Right renal pelvis (tissue), 4 donors: ENCODE results near the gene SORT1. TPM values are rescaled to one million over a fixed set of nuclear protein-coding genes. Genes with fewer than 3 reads are reported as not detected.
"Not testable (repeated sequence)": the region's sequence is repeated elsewhere in the genome, so short reads cannot be mapped to it uniquely, and the experiment has no call there.

ENCODE experiments used
- DNase-seq, 4 donors: peaks; one replicate each; pipeline ENCODE4 v3.0.0-alpha.2; 2013; ENCODE audit warnings: low read depth in 4 of 4, low spot score in 3 of 4, missing footprints in 1 of 4
- polyA plus RNA-seq, 4 donors: library from polyadenylated mRNA; unstranded; fragments of 120-200 nt; gene quantifications; one replicate each; pipeline ENCODE4 v1.2.1, GENCODE V29; 2013; ENCODE audit not compliant: insufficient read length in 4 of 4

Gene SORT1
- polyA plus RNA-seq, 4 donors = 54.6 to 66.3 (median 62.6) TPM

DNA sequence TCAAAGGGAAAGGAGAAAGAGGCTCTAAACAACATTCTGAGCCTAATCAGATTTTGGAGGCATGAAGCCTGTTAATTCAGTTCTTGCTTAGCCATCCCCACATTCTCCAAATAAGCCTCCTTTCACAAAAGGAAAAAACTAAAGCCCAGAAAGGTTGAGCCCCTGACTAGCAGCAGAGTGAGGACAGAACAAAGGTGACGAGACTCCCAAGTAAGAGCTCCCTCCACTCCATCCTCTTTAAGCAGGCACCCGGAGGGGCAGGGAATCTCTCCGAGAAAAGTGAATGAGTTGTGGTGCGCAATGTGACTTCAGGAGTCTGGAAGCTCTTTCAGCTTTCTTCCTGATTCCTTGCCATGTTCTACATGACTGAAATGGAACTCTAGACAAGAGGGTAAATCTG is 47.5 kb downstream of the SORT1 start:
- DNase-seq = no peak

DNA sequence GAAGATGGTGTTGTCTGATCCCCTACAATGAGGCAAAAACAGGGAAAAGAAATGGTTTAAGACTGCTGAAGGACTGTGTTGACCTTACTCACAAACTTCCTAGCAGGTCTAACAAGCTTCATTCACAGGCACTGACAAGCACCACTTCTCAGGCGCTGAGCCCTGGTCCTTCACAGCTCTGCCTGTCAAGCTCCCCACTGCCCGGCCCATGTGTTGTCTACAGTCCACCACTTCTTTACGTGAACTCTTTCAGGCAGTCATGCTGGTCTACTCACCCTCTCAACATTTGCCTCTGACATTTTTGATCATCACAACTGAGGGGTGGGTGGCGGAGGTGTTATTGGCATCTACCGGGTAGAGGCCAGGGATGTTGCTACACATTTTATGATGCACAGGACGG is 50.2 kb downstream of the SORT1 start:
- no peak for DNase-seq

DNA sequence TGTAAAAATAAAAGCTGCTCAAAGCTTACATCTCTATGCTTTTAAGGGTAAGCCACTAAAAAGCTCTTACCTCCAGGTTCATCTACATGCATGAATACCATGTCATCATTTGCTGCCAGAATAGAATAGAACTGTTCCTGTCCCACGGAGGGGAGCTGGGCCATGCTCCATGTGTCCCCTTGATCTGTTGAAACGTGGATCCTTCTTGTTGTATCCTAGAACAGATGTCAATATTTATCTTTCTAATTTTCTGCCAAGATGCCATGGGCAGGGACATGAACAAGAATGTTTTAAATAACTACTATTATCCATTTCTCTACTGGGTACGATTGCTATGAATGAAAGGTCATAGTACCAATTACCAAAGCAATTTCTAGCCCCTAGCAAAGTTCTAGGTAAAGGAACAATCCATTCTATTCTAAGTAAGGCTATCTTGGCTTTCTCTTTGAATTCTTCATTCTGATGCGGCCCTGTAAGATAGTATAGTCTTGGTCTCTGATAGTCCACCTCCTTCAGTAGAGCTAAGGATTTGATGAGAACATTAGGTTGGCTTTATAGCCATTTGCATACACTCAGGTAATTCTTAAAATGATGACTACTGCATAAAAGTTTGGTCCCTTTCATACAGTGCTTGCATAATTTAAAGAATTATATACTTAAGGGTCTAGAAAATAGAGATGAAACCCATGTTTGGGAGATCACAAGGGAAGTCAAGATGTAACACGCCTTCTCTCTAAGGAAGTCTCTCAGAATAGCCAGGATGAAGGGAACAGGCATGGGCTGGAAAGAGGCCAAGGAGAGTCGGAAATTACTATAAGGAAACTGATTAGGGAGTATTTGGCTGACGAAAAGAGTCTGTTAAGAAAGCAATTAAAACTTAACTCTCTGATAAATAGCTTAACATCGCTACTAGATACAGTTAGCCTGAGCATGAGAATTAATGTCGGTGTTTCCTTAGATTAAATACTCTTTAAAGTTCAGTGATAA is 55.5 kb downstream of the SORT1 start:
- DNase-seq = no peak

DNA sequence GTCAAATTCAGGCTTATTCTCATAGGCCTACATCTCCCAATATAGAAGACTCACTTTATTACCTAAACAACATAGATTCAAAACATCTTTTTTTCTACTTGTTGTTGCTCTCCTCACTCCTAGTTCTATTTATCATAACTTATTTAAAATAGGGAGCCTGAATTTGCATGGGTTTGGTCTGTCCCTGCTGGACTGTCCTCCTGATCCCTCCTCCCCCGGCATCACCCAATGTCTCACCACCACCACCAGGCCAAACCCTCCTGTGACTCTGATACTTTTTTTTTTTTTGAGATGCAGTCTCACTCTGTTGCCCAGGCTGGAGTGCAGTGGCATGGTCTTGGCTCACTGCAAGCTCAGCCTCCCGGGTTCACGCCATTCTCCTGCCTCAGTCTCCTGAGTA is 59.1 kb downstream of the SORT1 start:
- no peak for DNase-seq

DNA sequence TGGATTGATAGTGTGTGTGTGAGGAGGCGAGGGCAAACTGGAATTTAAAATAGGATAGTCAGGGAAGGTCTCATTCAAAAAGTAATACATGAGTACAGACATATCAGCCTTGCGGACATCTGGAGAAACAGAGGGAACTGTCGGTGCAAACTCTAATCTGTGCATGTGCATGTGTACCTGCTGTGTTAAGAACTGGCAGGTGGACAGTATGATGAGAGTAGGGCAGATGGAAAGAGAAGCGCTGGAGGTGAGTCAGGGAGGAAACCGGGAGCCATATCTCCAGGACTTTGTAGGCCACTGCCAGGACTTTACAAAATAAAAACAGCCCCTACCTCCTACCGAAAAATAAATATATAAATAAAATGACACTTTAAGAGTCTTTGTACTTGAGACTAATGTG is 59.6 kb downstream of the SORT1 start:
- DNase-seq = no peak

DNA sequence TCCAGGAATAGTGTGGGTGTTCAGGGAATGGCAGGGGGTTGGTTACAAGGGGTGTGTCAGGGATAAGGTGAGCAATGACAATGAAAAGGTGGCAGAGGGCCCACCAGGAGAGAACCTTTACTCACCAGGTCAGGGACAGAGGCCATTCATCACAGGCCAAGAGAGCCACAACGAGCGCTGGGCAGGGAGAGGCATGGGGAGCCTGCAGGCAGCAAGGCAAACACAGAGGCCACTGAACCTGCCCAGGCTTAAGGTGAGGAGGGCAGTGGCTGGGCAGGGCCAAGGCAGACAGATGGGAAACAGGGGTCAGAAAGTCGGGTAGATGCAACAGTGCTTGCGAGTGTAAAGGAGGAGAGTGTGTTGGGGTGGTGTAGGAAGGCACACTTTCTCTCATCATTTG is 62.6 kb downstream of the SORT1 start:
- DNase-seq = no peak

DNA sequence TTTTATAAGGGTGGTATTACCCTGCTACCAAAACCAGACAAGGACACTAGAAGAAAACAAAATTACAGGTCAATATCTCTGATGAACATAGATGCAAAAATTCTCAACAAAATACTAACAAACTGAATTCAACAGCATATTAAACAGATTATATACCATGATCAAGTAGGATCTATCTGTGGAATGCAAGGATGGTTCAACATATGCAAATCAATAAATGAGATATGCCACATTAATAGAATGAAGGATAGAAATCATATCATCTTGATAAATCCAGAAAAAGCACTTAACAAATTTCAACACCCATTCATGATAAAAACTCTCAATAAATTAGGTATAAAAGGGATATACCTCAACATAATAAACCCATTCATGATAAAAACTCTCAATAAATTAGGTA is 66.6 kb downstream of the SORT1 start:
- DNase-seq = no peak

DNA sequence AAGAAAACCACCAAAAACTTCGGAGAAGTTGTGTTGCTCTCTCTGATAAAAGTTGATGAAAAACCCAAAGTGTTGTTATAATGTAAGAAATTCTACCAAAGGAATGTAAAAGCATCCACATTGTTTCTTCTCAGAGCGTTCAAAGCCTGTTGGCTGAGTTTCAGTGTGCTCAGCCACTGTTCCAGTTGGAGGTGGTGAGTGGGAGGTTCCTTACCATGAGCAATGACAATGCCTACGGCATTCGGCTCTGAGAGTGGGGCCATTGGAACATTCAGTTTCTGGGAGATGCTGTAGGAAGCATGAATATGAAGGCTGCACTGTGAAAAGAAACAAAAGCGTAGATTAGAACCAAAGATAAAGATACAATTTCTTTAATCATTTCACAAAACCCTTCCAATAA is 70.4 kb downstream of the SORT1 start:
- no peak for DNase-seq

DNA sequence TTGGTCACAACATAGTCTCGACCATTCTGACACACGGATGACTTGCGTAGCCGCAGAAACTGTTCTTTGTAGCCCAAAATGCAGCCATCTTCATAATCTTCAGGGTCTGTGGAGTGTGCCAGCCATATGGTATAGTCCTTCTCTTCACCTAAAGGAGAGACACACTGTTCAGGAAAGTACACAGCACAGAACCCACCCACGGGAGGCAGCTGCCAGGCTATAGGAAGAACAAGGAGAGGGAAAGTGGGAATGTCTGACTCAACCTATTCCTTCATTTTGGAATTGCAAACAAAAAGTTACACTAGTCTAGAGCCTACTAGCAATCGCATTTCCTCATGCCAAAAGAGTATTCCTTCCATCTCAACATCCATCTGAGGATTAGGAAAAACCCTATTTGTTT is 74.7 kb downstream of the SORT1 start:
- no peak for DNase-seq

DNA sequence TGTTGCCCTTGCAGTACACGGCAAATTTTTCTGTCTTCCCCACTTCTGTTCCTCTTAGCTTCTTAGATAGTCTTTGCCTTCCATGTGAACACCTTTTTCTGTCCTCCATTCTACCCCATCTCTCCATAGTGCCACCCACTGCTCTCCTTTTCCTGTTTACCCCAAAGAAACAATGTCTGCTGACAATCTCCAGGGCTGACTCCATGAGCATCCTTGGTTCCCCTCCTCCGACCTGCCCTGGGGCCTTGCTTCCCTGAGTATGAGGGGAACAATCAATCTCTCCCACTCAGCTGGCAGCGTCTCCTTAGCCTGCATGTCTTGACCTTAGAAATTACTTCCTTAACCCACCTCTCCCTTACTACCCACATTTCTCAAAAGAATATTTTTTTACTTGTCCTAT is 78.6 kb downstream of the SORT1 start:
- no peak for DNase-seq

DNA sequence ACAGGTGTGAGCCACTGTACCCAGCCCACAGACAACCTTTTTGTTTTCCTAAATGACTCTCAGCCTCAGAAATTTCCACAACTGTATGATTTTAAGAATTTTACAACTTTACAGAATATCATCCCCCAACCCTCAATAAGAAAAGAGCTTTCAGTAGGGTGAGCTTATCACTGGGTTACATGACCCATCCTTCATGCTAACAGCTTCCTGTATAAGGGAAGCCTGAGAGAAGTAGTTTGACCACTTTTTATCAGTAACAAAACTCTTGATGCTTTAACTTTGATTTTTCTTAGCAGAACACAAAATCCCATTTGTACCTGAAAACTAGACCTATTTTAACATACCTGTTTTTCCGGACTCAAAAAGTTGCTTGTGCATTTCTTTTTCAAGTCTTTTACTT is 81.2 kb downstream of the SORT1 start:
- DNase-seq = no peak

DNA sequence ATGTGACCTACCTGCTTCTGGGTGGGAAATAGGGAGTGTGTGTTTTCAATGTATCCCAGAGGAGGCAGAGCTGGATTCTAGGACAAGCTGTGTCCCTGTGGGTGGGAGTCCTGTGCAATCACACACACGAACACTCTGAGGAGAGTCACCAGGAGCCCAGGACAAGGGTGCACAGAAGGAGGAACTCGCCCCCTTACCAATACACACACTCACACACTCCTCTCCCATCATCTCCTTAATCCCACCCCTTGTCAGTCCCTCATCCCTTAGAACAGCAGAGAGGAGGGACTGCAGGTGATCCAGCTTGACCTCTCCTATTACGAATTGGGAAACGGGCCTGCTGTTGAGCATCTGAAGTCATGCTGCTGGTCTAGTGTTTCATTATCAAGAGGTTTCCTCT is 82.4 kb downstream of the SORT1 start:
- no peak for DNase-seq

DNA sequence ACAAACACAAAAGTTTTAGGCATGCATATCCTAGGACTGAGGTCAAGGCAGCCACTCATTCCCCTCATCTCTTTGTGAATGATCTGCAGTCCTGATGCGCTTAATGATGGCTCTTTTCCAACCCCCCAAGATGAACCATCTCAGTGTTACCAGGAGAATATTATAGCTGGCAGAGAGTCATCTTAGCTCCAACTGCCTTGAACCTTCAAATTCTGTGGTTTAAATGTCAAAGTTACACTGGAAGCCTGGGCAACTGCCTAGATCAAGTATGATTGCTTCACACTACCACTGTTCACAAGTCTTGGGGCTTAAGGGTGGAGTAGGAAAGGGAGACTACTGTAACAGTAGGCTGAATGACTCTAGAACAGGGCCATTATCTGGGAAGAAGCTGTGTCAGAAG is 82.9 kb downstream of the SORT1 start:
- no peak for DNase-seq

DNA sequence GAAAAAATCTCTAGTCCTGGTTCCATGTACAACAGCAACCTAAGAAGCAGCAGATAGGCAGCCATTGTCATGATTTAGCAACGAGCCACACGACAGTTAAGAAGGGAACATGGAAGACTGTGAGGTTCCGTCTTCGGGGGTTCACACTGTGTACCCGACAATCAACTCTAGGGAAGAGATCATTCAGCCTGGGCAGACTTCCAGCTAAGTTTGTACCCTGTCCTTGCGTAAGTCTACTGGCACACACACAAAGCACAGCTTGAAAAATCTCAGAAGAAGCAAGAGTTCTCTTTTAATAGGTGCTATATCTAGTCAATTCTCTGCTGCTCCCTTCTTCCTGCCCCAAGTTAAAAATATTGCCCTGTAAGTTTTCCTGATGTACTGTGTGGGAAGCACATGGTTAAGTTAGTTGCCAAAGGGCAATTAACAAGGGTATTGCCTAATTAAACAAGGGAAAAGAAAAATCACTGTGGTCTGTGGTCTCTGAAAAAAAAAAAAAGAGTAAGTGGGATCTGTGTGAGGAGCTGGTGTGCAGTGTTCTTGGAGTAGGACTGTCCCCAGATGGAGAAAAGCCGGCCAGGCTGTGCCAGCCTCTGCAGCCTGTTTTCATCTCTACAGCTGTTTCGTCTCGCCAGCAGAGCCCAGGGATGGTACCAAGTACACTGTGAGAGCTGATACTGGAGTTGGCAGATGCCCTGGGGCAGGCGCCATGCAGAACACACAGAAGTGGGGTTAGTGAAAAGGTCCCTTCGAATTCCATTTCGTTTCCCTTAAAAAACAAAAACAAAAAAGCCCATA is 84.5 kb downstream of the SORT1 start:
- no peak for DNase-seq

DNA sequence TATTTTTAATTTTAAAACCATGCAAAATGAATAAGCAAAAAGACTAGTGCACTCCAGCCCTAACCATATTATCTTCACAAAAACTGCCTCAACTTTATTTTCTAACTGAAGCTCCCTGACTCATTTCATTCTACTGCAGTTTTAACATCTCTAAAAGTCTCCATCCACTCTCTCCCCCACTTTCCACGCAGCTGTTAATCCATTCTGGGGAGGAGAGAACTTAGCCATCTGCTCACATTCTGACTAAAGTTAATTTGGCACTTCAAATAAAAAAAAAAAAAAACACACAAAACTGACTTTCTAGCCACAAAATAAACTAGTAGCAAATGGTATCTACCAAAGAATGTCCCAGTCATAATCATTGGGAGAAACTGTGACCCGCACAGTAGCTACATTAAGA is 85.5 kb downstream of the SORT1 start:
- no peak for DNase-seq

DNA sequence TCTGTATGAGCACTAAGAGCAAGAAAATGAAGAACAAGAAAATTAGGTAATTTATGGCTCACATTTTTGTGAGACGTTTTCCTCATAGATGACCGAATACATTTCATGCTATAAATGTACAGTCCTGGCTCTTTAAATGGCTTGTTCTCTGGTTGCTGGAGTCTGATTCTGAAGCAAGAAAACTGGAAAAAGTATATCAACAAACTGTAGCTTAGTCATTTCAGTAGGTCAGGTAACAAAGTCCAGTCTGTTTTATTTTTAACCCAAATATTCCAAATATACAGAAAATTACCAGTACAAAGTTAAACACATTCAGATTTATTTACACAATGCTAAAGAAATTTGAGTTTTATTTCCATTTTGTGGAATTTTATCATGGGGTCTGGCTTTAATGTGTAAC is 88.4 kb downstream of the SORT1 start:
- DNase-seq = no peak

DNA sequence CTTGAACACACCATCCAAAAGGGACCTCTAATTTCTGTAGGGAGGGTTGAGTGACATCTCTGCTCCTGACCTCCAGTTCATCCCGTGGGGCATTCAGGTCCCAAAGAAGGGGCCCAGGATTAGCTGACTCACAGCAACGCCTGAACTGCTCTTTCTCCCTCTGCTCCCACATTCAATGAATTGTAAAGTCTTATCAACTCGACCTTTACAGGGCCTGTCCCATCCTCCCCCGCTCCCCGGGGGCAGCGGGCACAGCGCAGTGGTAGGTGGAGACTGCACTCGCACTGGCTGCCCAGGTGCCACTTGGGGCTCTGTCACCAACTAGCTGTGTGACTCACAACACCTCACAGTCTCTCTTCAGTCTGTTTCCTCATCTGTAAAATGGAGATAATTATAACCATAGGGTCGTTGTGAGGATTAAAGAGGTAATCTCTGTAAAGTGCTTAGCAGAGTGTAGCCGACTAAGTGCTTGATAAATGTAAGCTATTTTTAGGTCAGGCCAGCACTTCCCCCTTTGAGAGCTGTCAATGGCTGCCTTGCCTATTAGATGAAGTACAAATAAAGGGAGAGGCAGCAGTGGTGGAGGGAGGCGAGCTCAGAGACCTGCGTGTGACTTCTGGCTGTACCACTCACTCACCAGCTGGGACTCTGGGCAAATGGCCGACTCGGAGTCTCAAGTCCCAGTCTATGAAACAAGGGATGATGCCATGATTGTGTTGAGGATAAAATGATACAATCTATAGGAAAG is 90.3 kb downstream of the SORT1 start:
- DNase-seq = no peak

DNA sequence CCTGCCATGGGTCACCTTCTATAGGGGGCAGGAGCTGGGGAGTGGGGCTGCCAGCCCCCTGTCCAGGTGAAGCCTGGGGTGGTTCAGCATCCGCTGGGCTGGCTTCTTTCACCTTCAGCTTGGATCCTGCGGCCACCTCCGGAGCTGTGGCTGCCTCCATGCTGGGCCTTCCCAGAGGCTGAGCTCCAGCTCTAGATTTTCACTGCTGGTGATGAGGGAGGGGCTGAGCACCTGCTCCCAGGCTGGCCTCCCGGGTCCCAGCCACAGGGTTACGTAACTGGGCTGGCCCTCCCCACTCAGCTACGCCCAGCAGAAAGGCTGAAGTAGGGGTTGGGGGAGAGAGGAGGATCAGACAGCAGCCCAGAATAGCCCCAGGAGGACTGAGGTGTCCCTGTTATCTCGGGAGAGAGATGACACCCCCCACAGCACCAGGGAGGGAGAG is 90.9 kb downstream of the SORT1 start, which contains the start of gene MYBPHL:
Gene MYBPHL, minus strand, starts transcription at position 180 of the 442 bp plus-strand sequence. Its CDS starts 20 bp downstream, at position 160.
- DNase-seq = no peak

DNA sequence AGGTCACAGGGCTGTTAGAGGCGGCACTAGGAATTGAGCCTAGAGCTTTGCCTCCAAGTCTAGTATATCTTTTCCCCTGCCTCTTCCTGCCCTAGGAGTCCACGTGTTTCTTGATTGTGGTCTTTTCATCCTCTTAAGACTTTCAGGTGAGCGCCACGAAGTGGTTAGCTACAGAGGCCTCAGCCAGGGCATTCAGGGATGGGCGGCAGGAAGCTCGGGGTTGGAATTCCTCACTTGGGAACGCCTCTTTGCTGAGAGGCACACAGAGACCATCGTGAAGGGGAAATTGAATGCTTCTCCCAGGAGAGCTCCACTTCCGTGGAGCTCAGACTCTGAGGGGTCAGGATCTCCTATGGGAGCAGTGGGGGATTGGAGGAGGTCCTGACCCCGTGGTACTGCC is 91.7 kb downstream of the SORT1 start:
- DNase-seq = not testable (repeated sequence)

DNA sequence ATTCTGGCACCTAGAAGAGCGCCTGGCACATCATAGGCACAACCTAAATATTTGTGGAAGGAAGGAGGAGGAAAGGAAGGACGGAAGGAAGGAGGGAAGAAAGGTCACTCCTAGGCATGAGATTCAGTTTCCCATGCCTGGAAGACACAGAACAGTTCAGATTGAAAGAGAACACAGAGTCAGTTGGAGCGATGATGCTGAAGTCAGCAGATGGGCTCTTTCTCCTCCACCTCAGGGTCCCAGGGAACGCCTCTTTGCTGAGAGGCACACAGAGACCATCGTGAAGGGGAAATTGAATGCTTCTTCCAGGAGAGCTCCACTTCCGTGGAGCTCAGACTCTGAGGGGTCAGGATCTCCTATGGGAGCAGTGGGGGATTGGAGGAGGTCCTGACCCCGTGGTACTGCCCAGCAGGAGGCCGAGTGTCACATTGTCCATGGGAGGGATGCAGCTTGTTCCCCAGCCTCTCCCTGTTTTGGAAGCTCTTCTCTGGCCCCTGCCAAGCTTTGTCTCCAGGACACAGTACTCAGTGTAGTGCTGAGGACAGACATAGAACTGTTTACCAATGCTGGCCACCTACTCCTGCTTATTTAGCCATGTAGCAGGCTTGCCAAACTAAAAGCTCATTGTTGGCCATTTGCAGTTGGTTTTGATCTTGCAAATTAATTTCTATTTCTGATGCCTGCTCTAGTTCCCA is 93.3 kb downstream of the SORT1 start:
- DNase-seq = no peak
